GM19455 (cell line): ENCODE results near the gene CHP1.
"Not testable (repeated sequence)": the region's sequence is repeated elsewhere in the genome, so short reads cannot be mapped to it uniquely, and the experiment has no call there.

ENCODE experiments used
- ATAC-seq: cut with Tn5 transposase; IDR thresholded peaks from one replicate; pipeline ENCODE4 v1.9.1; 2021; ENCODE audit not compliant: unreplicated experiment

Gene CHP1

GRCh38 chr15:41256103-41256502, 25.0 kb downstream of the CHP1 start:
- no peak for ATAC-seq

GRCh38 chr15:41256577-41257038, 25.5 kb downstream of the CHP1 start:
- ATAC-seq, result no peak

- ATAC-seq, result no peak
These were observed 27.8 kb downstream of the CHP1 start for GRCh38 chr15:41258750-41259471.

GRCh38 chr15:41259546-41260189, 28.6 kb downstream of the CHP1 start:
- ATAC-seq, result no peak

- not testable (repeated sequence) for ATAC-seq
These were observed 29.9 kb downstream of the CHP1 start for GRCh38 chr15:41260924-41261323.

GRCh38 chr15:41262571-41262970, 31.5 kb downstream of the CHP1 start:
- ATAC-seq, result no peak

- no peak for ATAC-seq
These were observed 32.9 kb downstream of the CHP1 start for GRCh38 chr15:41263891-41264351.

- no peak for ATAC-seq
These were observed 38.8 kb downstream of the CHP1 start for GRCh38 chr15:41269887-41270286.

GRCh38 chr15:41276831-41277230, 45.8 kb downstream of the CHP1 start:
- ATAC-seq, result no peak

- no peak for ATAC-seq
These were observed 47.3 kb downstream of the CHP1 start for GRCh38 chr15:41278319-41278718.

GRCh38 chr15:41279535-41280283, 48.6 kb downstream of the CHP1 start:
- no peak for ATAC-seq

- ATAC-seq, result no peak
These were observed 50.2 kb downstream of the CHP1 start for GRCh38 chr15:41281236-41281635.

- not testable (repeated sequence) for ATAC-seq
These were observed 51.4 kb downstream of the CHP1 start for GRCh38 chr15:41282436-41282835.

GRCh38 chr15:41282980-41283652, 52.0 kb downstream of the CHP1 start:
- ATAC-seq, result not testable (repeated sequence)

- peak; percentile 97 for ATAC-seq
These were observed 52.8 kb downstream of the CHP1 start for GRCh38 chr15:41283653-41284426.

- ATAC-seq, result no peak
These were observed 53.5 kb downstream of the CHP1 start for GRCh38 chr15:41284427-41285177.

- no peak for ATAC-seq
These were observed 54.2 kb downstream of the CHP1 start for GRCh38 chr15:41285285-41285684.

GRCh38 chr15:41286665-41287333, 55.7 kb downstream of the CHP1 start:
- no peak for ATAC-seq

- no peak for ATAC-seq
These were observed 57.4 kb downstream of the CHP1 start for GRCh38 chr15:41288464-41288863.
